SW480 (cell line): ENCODE results near the gene FASLG.
A peak's percentile ranks its signal among the peaks of the same experiment; 100 is the strongest.
"Not testable (repeated sequence)": the region's sequence is repeated elsewhere in the genome, so short reads cannot be mapped to it uniquely, and the experiment has no call there.

Experiments
- DNase-seq: peaks from one replicate; pipeline ENCODE4 v3.0.0-alpha.2; 2016; ENCODE audit warnings: low spot score

The FASLG gene

DNA sequence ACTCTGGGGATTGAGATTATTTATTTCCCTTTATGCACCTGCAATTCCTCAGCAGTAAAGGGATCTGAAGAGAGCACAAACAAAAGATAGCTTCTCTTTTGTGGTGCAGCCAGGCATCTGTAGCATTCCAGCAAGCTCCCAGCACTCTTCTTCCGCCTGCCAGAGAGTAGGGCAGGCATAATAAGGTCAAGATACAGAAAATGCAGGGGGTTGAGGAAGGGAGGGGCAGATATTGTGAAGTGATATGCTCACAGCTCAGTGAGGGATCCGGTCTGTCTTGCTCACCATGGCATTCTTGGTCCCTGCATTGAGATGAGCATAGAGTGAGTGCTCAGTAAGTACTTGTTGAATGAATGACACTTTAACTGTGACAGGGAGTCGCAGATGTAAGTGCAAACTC is 23.9 kb downstream of the FASLG start:
- no peak for DNase-seq

DNA sequence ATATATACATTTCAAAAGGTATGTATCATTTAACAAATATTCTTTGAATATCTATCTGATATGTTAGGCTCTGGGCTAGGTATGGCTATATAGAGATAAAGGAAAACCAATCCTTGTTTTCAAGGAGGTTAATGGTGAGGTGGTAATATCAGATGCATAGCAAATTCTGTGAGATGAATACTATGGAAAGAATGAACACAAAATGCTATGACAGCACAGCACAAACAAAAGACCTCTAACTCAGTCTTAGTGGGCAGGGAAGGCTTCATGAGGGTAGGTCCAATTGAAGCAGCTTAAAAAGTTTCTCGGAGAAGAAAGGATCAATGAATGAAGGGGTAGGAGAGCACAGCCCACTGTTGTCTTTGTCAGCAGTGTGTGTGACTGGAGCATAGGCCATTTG is 27.2 kb downstream of the FASLG start:
- DNase-seq, result no peak

DNA sequence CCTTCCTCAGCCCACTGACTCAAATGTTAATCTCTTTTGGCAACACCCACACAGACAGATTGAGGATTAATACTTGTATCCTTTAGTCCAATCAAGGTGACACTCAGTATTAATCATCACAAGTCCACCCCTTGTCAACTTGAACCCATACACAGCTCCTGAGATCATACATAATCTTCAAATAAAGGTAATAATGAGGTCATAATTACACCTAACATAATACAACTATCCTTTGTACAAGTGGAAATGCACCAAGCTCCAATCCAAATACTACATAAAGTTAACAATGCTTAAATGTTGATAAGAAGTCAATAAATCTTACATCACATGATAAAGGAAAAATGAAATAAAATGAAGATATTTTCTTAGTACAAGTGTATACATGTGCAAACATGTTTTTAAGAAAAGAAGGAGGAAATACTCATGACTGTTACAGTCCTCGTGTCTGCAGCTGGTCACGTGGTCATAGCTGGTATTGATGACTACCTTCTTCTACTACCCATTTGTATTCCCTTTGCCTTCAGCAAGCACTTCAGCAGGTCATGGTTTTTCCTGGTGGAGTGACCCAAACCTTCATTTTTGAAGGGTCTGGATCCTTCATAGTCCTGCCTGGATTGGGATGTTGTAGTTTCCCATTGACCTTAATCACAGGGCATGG is 29.7 kb downstream of the FASLG start:
- DNase-seq, result not testable (repeated sequence)

DNA sequence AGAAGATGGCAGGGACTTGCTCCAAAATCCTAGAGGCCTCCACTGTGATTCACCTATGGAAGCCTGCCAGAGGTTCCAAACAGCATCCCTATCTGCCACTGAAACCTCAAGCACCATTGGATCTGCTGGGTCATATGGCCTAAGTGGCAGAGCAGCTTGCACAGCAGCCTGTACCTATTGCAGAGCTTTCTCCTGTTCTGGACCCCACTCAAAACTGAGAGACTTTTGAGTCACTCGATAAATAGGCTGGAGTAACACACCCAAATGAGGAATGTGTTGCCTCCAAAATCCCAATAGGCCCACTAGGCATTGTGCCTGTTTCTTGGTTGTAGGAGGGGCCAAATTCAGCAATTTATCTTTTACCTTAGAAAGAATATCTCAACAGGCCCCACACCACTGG is 32.0 kb downstream of the FASLG start:
- DNase-seq, result not testable (repeated sequence)

DNA sequence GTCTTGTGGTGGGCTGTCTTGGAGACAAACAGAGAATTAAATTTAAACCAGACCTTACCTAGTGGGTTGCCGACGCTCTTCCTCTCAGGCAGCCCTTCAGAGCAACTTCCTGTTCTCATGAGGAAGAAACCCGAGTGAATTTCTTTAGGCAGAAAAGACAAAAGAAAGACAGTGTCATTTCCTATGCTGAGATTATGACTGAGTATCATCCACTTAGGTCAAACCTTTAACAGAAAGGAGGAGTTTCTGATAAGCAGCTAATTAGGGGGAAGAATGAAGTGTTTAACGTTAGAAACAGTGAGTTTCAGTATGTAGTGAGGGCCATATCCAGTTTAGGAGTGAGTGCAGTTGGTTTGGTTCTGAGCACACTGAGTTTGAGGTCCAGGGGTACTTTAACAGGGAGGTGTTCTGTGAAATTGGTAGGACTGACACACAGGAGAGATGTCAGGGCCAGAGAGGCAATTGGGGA is 38.7 kb downstream of the FASLG start:
- no peak for DNase-seq

DNA sequence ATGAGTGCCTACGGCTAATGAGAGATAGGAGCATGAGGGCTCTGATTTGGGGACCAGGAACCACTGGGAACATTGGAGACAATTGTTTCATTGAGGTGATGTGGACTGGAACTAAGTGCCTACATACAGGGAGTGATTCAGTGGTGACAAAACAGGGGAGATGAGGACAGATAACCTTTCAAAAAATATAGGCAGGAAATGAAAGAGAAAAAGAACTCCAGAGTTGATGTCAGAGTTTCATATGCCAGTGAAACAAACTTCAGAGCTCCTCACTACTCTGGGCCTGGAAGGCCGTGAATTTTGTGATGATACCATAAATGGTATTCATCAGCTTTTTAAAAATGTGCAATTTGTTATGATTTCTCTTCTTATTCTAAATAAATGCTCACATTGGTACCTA is 39.3 kb downstream of the FASLG start:
- no peak for DNase-seq

DNA sequence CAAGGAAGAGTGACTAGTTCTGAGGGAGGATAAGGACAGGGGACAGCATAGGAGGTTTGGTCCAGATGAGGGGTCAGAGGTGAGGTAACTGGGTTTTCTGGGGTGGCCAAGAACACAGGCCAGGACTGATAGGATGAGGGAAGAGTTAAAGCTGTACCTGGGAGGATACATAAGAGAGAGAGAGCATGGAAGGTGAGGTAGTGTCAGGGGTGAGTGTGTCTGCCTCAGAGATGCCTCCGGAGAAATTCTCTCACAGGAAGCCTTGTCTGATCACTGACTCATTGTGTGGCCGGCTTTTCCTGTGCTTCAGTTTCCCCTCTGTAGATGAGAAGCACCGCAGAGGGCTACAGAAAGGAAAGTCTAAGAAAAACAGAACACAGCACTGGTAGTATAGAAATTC is 40.2 kb downstream of the FASLG start:
- DNase-seq, result no peak

DNA sequence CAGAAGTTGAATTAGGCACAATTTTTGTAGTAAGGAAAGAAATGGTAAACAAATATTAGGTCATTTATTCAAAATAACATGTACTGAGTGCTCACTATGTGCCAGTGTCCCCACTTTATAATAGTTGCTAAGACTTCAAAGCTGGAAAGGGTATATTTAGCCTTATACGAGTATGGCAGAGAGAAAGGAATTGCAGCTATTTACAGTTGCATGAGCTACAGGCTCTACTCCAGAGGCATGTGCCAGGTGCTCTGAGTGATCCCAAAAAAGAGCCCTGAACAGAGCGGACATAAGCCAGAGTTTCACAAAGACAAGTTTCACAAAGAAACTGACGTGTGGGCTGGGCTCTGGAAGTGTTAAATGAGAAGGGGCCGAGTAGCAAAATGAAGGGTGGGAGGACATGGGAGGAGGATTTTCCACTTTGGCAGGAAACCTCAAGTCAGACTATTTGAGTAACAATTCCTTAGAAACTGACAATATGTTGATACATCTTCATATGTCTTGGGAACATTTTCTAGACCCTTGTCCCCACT is 40.9 kb downstream of the FASLG start:
- DNase-seq, result no peak

DNA sequence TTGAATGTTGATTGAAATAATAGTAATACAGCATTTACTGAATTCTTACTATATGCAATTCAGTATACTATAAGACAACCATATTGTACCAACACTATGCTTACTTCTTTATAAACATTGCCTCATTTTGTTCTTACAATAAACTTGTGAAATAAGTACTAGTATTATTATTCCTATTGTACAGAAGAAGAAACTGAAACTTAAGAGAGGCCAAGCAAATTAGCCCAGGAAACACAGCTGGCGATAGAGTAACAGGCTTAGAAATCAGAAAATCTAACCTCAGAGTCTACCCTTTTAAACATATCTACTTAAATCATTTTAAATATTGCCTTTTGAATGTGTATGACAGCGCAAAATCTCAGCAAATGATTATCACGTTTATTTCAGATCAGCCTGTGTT is 41.7 kb downstream of the FASLG start:
- DNase-seq, result no peak

DNA sequence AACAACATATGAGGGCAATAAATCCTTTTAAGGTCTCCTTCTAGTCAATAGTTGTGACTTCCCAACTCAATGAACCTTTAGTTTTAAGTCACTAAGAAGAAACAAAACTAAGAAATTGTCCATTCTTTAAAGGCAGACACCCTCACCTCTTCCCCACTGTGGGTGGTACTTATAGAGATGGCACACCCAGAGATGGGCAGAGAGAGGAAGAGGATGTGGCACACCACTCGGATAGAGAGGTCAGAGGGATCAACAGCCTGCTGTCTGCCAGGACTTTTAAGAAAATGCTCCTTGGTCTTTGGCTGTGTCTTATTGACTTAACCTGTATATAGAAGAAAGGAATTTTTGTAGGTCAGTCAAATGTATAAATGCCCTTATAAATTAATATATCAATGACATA is 45.1 kb downstream of the FASLG start:
- no peak for DNase-seq

DNA sequence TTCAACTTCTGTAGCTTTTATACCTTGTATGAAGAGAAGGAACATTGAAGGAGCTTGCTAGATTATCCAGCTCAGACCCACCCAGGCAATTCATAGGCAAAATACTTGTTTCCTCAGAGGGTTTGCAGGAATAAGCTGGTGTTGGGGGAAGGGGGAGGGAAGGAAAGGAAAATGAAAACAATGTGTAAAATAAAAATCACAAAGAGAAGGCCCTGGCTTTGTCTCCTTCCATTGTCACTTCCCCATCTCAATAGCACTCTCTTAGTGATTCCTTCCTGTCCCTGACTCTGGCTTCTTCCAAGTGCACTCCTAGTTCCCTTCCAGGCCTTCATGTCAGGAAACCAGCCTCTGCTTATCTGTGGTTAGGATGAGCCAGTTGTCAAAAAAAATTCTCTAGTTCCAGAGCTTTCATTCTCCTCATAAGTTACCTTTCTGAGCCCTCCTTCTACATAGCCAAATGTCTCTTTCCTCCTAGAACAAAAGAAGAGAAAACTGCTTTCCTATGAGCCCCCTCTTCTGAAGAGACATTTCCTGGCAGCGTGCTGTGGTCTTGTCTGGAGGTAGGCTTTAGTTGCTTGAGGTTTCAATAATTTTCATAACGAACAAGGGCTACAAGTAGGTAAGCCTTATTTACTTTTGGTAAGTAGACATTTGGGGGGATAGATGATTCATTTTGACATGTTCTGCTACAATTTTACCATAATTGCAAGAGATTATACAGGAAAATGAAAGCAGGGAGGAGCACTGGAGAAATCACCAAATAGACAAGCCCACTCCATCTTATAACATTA is 45.7 kb downstream of the FASLG start:
- DNase-seq, result no peak

DNA sequence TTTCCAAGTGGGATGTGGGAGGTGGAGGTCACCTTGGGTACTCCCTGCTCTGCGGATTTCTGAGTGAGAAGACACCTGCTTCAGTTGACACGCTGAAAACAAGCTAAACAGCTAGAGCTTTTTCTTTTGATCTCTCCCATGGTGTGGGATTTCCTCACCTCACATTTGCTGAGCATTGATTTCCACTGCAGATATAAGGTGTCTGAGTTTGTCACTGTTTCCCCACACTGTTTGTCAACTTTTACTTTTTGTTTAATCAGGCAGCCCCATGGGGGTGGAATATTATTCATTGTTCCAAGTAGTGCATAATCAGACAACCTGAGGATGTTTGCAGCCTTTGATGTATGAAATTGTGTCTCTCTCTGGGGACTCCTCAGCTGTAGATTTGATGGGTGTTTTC is 49.5 kb downstream of the FASLG start:
- peak; percentile 47 for DNase-seq

DNA sequence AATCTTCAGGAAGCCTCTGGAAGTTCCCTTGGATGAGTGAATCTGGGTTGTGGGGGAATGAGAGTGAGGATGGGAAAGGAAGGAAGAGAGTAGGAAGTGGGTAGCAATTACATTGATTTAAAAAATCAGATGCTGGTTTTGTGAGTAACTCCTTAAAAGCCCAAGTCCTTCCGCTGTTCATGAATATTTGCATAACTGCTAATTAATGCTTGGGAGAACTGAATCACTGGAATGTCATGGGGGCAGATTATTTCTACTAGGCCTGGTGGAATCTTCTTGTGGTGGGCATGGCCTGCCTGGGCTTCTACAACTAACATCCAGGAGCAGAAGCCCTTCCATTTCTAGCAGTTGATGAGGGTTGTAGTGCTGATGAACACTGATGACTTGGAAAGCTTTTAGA is 52.7 kb downstream of the FASLG start:
- no peak for DNase-seq

DNA sequence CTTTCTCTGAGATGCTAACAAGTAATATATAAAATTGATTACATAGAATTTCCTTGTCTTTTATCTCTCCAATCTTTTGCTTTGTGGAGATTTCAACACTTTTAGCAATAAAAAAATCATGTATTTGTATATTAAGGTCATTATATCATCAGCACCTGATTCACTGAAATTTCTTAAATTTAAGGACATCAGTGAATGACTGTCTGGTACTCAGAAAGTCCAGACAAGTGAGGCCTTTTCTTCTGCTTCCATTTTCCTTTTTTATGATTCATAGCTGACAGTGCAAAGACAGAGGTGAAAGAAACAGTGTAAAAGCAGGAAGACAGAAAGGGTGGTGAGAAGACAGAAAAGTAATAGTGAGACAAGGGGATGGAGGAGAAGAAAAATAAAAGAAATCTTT is 54.6 kb downstream of the FASLG start:
- DNase-seq, result no peak
